ENCODE measurements around the gene KRTAP1-5.

DNA sequence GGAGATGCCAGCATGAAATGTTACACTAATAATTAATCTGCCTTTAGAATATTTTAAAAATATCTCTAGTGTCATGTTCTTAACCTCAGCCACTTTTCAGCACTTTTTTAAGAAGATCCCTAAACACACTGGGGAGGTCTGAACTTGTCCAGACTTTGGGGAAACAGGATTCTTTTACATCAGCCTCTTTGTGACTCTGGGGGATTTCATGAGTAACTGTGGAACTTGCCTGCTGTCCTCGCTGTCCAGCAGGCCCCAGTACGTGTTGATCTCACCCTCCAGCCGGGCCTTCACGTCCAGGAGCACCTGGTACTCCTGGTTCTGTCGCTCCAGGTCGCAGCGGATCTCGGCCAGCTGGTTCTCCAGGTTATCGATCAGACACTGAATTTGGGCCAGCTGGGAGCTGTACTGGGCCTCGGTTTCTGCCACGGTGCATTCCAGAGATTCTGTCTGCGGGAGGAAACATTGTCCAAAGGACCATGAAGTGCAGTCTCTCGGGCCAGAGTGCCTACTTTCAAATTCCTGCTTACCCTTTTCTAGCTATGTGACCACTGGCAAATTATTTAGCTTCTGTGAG, 48.3 kb downstream of the KRTAP1-5 start:
- TF ChIP-seq EZH2 (optimal IDR thresholded peaks at IDR 0.05; ENCODE audit: low read depth, low read length): no peak
- no peak for TF ChIP-seq CTCF (IDR thresholded peaks at IDR 0.05; ENCODE audit: low read length)
